GM12801 (cell line): ENCODE measurements around the gene PPY.

ENCODE experiments used
- TF ChIP-seq, protein P1 (sequence below): IDR thresholded peaks from one replicate; pipeline ENCODE4 v1.5.1; 2011; ENCODE audit warnings: control low read depth; ENCODE audit not compliant: insufficient read length; ENCODE audit errors: extremely low read depth

The PPY gene

GRCh38 chr17:43982171-43982570 is 39.9 kb upstream of the PPY start:
- TF ChIP-seq, protein P1, sequence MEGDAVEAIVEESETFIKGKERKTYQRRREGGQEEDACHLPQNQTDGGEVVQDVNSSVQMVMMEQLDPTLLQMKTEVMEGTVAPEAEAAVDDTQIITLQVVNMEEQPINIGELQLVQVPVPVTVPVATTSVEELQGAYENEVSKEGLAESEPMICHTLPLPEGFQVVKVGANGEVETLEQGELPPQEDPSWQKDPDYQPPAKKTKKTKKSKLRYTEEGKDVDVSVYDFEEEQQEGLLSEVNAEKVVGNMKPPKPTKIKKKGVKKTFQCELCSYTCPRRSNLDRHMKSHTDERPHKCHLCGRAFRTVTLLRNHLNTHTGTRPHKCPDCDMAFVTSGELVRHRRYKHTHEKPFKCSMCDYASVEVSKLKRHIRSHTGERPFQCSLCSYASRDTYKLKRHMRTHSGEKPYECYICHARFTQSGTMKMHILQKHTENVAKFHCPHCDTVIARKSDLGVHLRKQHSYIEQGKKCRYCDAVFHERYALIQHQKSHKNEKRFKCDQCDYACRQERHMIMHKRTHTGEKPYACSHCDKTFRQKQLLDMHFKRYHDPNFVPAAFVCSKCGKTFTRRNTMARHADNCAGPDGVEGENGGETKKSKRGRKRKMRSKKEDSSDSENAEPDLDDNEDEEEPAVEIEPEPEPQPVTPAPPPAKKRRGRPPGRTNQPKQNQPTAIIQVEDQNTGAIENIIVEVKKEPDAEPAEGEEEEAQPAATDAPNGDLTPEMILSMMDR, result no peak

- TF ChIP-seq, protein P1, result no peak
These were observed 37.4 kb upstream of the PPY start for GRCh38 chr17:43979671-43980070.

DNA sequence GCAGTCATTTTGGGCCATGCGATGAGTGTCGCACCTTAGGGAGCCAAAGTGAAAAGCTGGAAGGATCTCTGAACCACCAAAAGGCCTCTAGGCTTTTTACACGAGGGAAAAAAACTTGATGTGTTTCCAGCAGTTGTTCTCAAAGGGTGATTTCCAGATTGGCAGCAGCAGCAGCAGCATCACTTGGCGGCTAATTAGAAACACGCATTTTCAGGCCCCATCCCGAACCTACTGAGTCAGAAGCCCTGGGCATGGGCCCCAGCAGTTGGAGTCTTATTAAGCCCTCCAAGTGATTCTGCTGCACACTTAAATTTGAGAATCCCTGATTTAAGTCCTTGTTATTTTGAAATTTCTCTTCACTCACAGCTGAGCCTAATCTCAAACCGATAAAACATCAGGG is 36.7 kb upstream of the PPY start:
- TF ChIP-seq, protein P1, result no peak

GRCh38 chr17:43978078-43978477 is 35.8 kb upstream of the PPY start:
- TF ChIP-seq, protein P1, result no peak

DNA sequence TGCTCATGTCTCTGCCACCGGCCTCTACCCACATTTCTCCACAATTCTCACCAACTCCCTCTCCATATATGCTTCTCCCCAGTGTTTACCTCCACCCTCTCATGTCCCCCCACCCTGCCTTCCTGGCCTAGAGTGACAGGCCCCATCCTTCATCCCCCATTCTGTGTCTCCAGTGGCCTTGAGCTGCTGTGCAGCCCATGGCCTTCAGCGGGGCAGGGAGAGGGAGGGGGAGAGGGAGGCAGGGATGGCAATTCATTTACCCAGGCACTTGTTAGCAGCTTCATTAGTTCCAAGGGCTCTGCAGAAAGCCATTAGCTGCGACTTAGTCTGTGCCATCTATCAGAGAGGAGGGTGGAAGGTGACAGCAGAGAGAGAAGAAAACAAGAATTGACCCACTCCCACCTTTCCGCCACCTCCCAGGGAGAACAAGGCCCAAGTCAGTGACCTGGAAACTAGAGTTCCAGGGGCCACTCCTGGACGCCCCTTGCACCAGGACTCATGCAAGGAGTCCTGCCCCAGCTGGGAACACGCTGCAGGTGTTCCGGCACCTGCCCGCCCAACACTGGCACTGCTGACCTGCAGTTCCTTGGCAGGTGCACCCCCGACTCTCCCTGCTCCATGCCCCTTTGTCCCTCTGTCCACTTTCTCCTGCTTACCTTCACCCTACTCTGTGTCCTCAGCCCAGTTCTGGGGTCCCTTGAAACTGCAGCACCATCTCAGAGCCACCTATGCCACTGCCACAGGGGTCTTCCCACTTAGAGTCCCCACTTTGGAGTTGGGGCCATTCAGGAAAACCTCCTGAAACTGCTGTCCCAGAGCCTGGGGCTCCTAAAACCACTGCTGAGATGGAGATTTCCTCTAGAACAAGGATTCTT is 34.9 kb upstream of the PPY start:
- TF ChIP-seq, protein P1, result no peak

GRCh38 chr17:43975898-43976297 is 33.6 kb upstream of the PPY start:
- TF ChIP-seq, protein P1, result no peak

- TF ChIP-seq, protein P1, result no peak
These were observed 32.3 kb upstream of the PPY start for GRCh38 chr17:43974382-43975266.
